MCF 10A (cell line): Measurements from ENCODE around the gene RAB27B. TPM values are rescaled to one million over a fixed set of nuclear protein-coding genes. Genes with fewer than 3 reads are reported as not detected.

ENCODE experiments used
- BruUV-seq: library from RNA; stranded (reverse); fragments of 400-500 nt; replicated peaks from 2 replicates; lab custom pipeline; 2021; lab: Mats Ljungman, UMichigan
- CTCF ChIA-PET: fragments of 300-600 bp; sonication (Branson Sonifier 250); formaldehyde crosslinking; extraction: SDS; loops from one replicate; lab custom pipeline; 2021; ENCODE audit warnings: antibody characterized with exemption, inconsistent platforms; lab: Yijun Ruan, JAX
- POLR2A ChIA-PET: fragments of 300-600, 350-650 bp; sonication (Branson Sonifier 250); formaldehyde crosslinking; extraction: SDS; loops from one replicate; lab custom pipeline; 2020; ENCODE audit warnings: antibody characterized with exemption, inconsistent platforms; lab: Yijun Ruan, JAX
- DNase-seq: peaks from one replicate; pipeline ENCODE4 v3.0.0-alpha.2; 2018; ENCODE audit not compliant: unreplicated experiment
- H3K27ac Mint-ChIP-seq: one replicate; pipeline ENCODE4 v1.8.0; 2022; ENCODE audit warnings: mild to moderate bottlenecking, low read depth, mixed read lengths; ENCODE audit not compliant: unreplicated experiment
- H3K27me3 Mint-ChIP-seq: one replicate; pipeline ENCODE4 v1.8.0; 2022; ENCODE audit warnings: mixed read lengths; ENCODE audit not compliant: insufficient read depth, unreplicated experiment
- H3K36me3 Mint-ChIP-seq: one replicate; pipeline ENCODE4 v1.8.0; 2022; ENCODE audit warnings: mild to moderate bottlenecking, moderate library complexity, mixed read lengths; ENCODE audit not compliant: insufficient read depth, unreplicated experiment
- H3K4me1 Mint-ChIP-seq: one replicate; pipeline ENCODE4 v1.8.0; 2022; ENCODE audit warnings: mixed read lengths; ENCODE audit not compliant: insufficient read depth, unreplicated experiment
- H3K4me3 Mint-ChIP-seq: one replicate; pipeline ENCODE4 v1.8.0; 2022; ENCODE audit warnings: mild to moderate bottlenecking, moderate library complexity, mixed read lengths; ENCODE audit not compliant: unreplicated experiment
- H3K9me3 Mint-ChIP-seq: one replicate; pipeline ENCODE4 v1.8.0; 2022; ENCODE audit warnings: mixed read lengths; ENCODE audit not compliant: unreplicated experiment
- CTCF ChIP-seq: fragments of 200-600 bp; IDR thresholded peaks from one replicate; pipeline ENCODE4 v1.8.0; 2022; ENCODE audit warnings: antibody characterized with exemption, mild to moderate bottlenecking; ENCODE audit not compliant: unreplicated experiment
- intact Hi-C: fragments of 100-400 bp; cut with micrococcal nuclease; formaldehyde crosslinking; loops from 2 replicates; pipeline ENCODE4 v1.14.1; 2022
- total RNA-seq: library from RNA; stranded (reverse); gene quantifications from 2 replicates; pipeline ENCODE4 v1.2.3, GENCODE V29; 2022

The RAB27B gene
- total RNA-seq, 1 experiment from 2014 or later, result 32.2 TPM

- ChIA-PET POLR2A (no interaction called here), CTCF (interaction anchor here (0.7 kb wide), 1 partner anchor 11 kb away, joined by 4 read pairs; no protein-coding TSS in a partner anchor)
- DNase-seq, result no peak
- Mint-ChIP-seq H3K4me1 (peaks cover 6% of the 10 kb centered on the region), H3K9me3 (no peaks in the 10 kb centered on the region), H3K27ac (no peak overlapping the region), H3K36me3 (no peaks in the 10 kb centered on the region), H3K4me3 (no peak overlapping the region), H3K27me3 (no peaks in the 10 kb centered on the region)
- no peak for TF ChIP-seq CTCF
- BruUV-seq, result no TSS peak
- intact Hi-C loops, result no loop called here
Observed at GRCh38 chr18:54928236-54928635, 100.0 kb downstream of the RAB27B start.

- no peak overlapping the region for H3K4me3 Mint-ChIP-seq
- BruUV-seq, result no TSS peak
- H3K27me3 Mint-ChIP-seq, result no peaks in the 10 kb centered on the region
- no peaks in the 10 kb centered on the region for H3K9me3 Mint-ChIP-seq
- H3K4me1 Mint-ChIP-seq, result peaks cover 6% of the 10 kb centered on the region
- H3K36me3 Mint-ChIP-seq, result no peaks in the 10 kb centered on the region
- no peak for TF ChIP-seq CTCF
- POLR2A ChIA-PET, result interaction anchor here (0.6 kb wide), 1 partner anchor 573 kb away, joined by 3 read pairs; no protein-coding TSS in a partner anchor
- no peak for DNase-seq
- CTCF ChIA-PET, result interaction anchor here (0.7 to 1.4 kb wide), 2 partner anchors 29 to 260 kb away, joined by 4 read pairs; no protein-coding TSS in a partner anchor
- intact Hi-C loops, result no loop called here
- no peak overlapping the region for H3K27ac Mint-ChIP-seq
Observed at GRCh38 chr18:54931152-54931551, 102.9 kb downstream of the RAB27B start.

- ChIA-PET CTCF (no interaction called here), POLR2A (no interaction called here)
- H3K4me1 Mint-ChIP-seq, result peaks cover 5% of the 10 kb centered on the region
- intact Hi-C loops, result no loop called here
- H3K27me3 Mint-ChIP-seq, result no peaks in the 10 kb centered on the region
- DNase-seq, result no peak
- no peaks in the 10 kb centered on the region for H3K36me3 Mint-ChIP-seq
- H3K9me3 Mint-ChIP-seq, result no peaks in the 10 kb centered on the region
- H3K4me3 Mint-ChIP-seq, result no peak overlapping the region
- no TSS peak for BruUV-seq
- H3K27ac Mint-ChIP-seq, result no peak overlapping the region
- TF ChIP-seq CTCF, result no peak
Observed at GRCh38 chr18:54932472-54932871, 104.2 kb downstream of the RAB27B start.

GRCh38 chr18:54938506-54938905 lies 110.2 kb downstream of the RAB27B start:
- DNase-seq, result no peak
- no peaks in the 10 kb centered on the region for H3K4me1 Mint-ChIP-seq
- ChIA-PET POLR2A (interaction anchor here (0.7 kb wide), 1 partner anchor 246 kb away, joined by 3 read pairs; no protein-coding TSS in a partner anchor), CTCF (interaction anchor here (1.5 to 1.8 kb wide), 2 partner anchors 10 to 259 kb away, joined by 3 to 4 read pairs; no protein-coding TSS in a partner anchor)
- H3K36me3 Mint-ChIP-seq, result no peaks in the 10 kb centered on the region
- no peak for TF ChIP-seq CTCF
- H3K27ac Mint-ChIP-seq, result no peak overlapping the region
- H3K4me3 Mint-ChIP-seq, result no peak overlapping the region
- intact Hi-C loops, result no loop called here
- H3K27me3 Mint-ChIP-seq, result no peaks in the 10 kb centered on the region
- H3K9me3 Mint-ChIP-seq, result no peaks in the 10 kb centered on the region
- BruUV-seq, result no TSS peak
